GM21360 (cell line): ENCODE data around the gene CACNA2D4.

ENCODE experiments used
- ATAC-seq: cut with Tn5 transposase; IDR thresholded peaks from one replicate; pipeline ENCODE4 v1.9.1; 2021; ENCODE audit warnings: mild to moderate bottlenecking, moderate library complexity; ENCODE audit not compliant: unreplicated experiment

CACNA2D4 gene

GRCh38 chr12:1758887-1759286 lies 159.6 kb downstream of the CACNA2D4 start:
- ATAC-seq: no peak

- no peak for ATAC-seq
These were observed 160.1 kb downstream of the CACNA2D4 start for GRCh38 chr12:1758376-1758775.

- no peak for ATAC-seq
These were observed 168.2 kb downstream of the CACNA2D4 start for GRCh38 chr12:1750300-1750699.

GRCh38 chr12:1749019-1749418 lies 169.4 kb downstream of the CACNA2D4 start:
- ATAC-seq: no peak

DNA sequence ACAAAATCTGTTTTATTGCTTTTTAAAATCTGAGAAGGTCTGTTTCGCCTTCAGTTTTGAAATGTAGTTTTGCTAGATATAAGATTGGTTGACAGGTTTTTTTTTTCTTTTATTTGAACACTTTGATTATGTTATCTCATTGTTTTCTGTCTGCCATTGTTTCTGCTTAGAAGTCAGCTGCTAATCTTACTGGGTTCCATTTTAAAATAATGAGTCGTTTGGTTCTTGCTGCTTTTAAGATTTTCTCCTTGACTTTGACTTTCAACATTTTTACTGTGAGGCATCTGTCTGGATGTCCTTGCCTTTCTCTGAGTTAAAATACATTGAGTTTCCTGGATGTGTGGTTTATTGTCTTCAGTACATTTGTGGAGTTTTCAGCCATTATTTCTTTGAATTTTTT lies 170.8 kb downstream of the CACNA2D4 start:
- ATAC-seq: no peak

GRCh38 chr12:1744932-1745331 lies 173.5 kb downstream of the CACNA2D4 start:
- ATAC-seq: no peak
